ENCODE results near the gene C4B. TPM values are rescaled to one million over a fixed set of nuclear protein-coding genes. Genes with fewer than 3 reads are reported as not detected.

The C4B gene
- total and polyA plus RNA-seq, 2 donors (not counting 3 experiments of a cell fraction or from before 2014, with no cell fraction given), result 4.4 to 6.3 TPM

- peak overlapping the region; percentile 23 for H3K9ac ChIP-seq (replicated peaks; ENCODE audit: extremely low read depth, insufficient read depth, low read length)
- intact Hi-C loops (cut with micrococcal nuclease), result no loop called here
- no peaks in the 10 kb centered on the region for H4K20me1 ChIP-seq (replicated peaks; ENCODE audit: control insufficient read depth, extremely low read depth, insufficient read depth, low read length)
- no peak overlapping the region for H3K4me3 ChIP-seq (replicated peaks in 1 of 3; ENCODE audit: insufficient read depth in 1 of 3, low read depth in 1 of 3, low read length in 3 of 3)
- no peak overlapping the region for H3K27ac ChIP-seq (ENCODE audit: insufficient read depth, low read depth, low read length)
- CTCF ChIA-PET, result interaction anchor here (1.1 to 1.7 kb wide), 2 partner anchors 11 to 21 kb away, joined by 3 to 7 read pairs; no protein-coding TSS in a partner anchor
- H3K36me3 ChIP-seq (ENCODE audit: control insufficient read depth in 2 of 2, extremely low read depth in 1 of 2, insufficient read depth in 2 of 2, low read length in 2 of 2), result no peaks in the 10 kb centered on the region
- no peaks in the 10 kb centered on the region for H3K79me2 ChIP-seq (ENCODE audit: control insufficient read depth, insufficient read depth, low read length)
- dilution Hi-C loops (cut with MboI; ENCODE audit: extremely low pct_ligation_motif_present, low sequenced_read_pairs), result no loop called here
- peak overlapping the region; percentile 44 for H3K4me2 ChIP-seq (ENCODE audit: insufficient read depth, low read length)
- TF ChIP-seq MAX (IDR thresholded peaks at IDR 0.05; ENCODE audit: insufficient read depth, insufficient read length) (no peak), FOS (IDR thresholded peaks at IDR 0.05; ENCODE audit: borderline replicate concordance, insufficient read depth, low read length) (peak; percentile 39)
- no peaks in the 10 kb centered on the region for H3K27me3 ChIP-seq (ENCODE audit: control insufficient read depth in 2 of 2, insufficient read depth in 2 of 2, low read length in 2 of 2)
- DNase-seq (ENCODE audit: low read depth, low spot score) (peak; percentile 88), FAIRE-seq (no peak)
- BruUV-seq (replicated peaks), result no TSS peak
- POLR2A ChIA-PET, result no interaction called here
- H3K9me3 ChIP-seq (replicated peaks; ENCODE audit: control insufficient read depth, insufficient read depth, low read length), result no peaks in the 10 kb centered on the region
- H3K4me1 ChIP-seq (ENCODE audit: control insufficient read depth, extremely low read depth, insufficient read depth, low read length), result peaks cover 9% of the 10 kb centered on the region
- H2AFZ ChIP-seq (ENCODE audit: low read depth, low read length), result peak overlapping the region; percentile 73
- no peaks in the 10 kb centered on the region for H3K9me1 ChIP-seq (replicated peaks; ENCODE audit: control insufficient read depth, extremely low read depth, insufficient read depth, low read length)
Measured at GRCh38 chr6:32058511-32058963, 43.9 kb downstream of the C4B start.

- dilution Hi-C loops (cut with MboI; ENCODE audit: extremely low pct_ligation_motif_present, low sequenced_read_pairs), result no loop called here
- Histone ChIP-seq H3K36me3 (ENCODE audit: control insufficient read depth in 2 of 2, extremely low read depth in 1 of 2, insufficient read depth in 2 of 2, low read length in 2 of 2) (no peaks in the 10 kb centered on the region), H3K27ac (ENCODE audit: insufficient read depth, low read depth, low read length) (no peak overlapping the region), H3K4me3 (replicated peaks in 1 of 3; ENCODE audit: insufficient read depth in 1 of 3, low read depth in 1 of 3, low read length in 3 of 3) (no peak overlapping the region), H3K9me1 (replicated peaks; ENCODE audit: control insufficient read depth, extremely low read depth, insufficient read depth, low read length) (no peaks in the 10 kb centered on the region), H3K9me3 (replicated peaks; ENCODE audit: control insufficient read depth, insufficient read depth, low read length) (no peaks in the 10 kb centered on the region), H2AFZ (ENCODE audit: low read depth, low read length) (no peak overlapping the region), H3K4me2 (ENCODE audit: insufficient read depth, low read length) (no peak overlapping the region), H3K4me1 (ENCODE audit: control insufficient read depth, extremely low read depth, insufficient read depth, low read length) (peaks cover 9% of the 10 kb centered on the region), H3K9ac (replicated peaks; ENCODE audit: extremely low read depth, insufficient read depth, low read length) (no peak overlapping the region), H3K27me3 (ENCODE audit: control insufficient read depth in 2 of 2, insufficient read depth in 2 of 2, low read length in 2 of 2) (no peaks in the 10 kb centered on the region), H3K79me2 (ENCODE audit: control insufficient read depth, insufficient read depth, low read length) (no peaks in the 10 kb centered on the region), H4K20me1 (replicated peaks; ENCODE audit: control insufficient read depth, extremely low read depth, insufficient read depth, low read length) (no peaks in the 10 kb centered on the region)
- intact Hi-C loops (cut with micrococcal nuclease), result no loop called here
- no peak for DNase-seq (ENCODE audit: low read depth, low spot score)
- no TSS peak for BruUV-seq (replicated peaks)
- ChIA-PET CTCF (no interaction called here), POLR2A (no interaction called here)
- FAIRE-seq, result no peak
- TF ChIP-seq EZH2 (IDR thresholded peaks at IDR 0.05; ENCODE audit: borderline replicate concordance, low read depth, low read length, severe bottlenecking), result no peak
- no peak for TF ChIP-seq POLR2A (IDR thresholded peaks at IDR 0.05; ENCODE audit: low read depth, low read length)
- no peak for TF ChIP-seq GATA2 (IDR thresholded peaks at IDR 0.05; ENCODE audit: insufficient read depth, insufficient read length, low read depth, low read length)
- TF ChIP-seq MYC (IDR thresholded peaks at IDR 0.05; ENCODE audit: low read depth, low read length), result no peak
- no peak for TF ChIP-seq MAX (IDR thresholded peaks at IDR 0.05; ENCODE audit: insufficient read depth, insufficient read length)
Measured at GRCh38 chr6:32060966-32061655, 46.5 kb downstream of the C4B start.
